ENCODE results near the gene ABO.
"Not testable (repeated sequence)": the region's sequence is repeated elsewhere in the genome, so short reads cannot be mapped to it uniquely, and the experiment has no call there.

DNA sequence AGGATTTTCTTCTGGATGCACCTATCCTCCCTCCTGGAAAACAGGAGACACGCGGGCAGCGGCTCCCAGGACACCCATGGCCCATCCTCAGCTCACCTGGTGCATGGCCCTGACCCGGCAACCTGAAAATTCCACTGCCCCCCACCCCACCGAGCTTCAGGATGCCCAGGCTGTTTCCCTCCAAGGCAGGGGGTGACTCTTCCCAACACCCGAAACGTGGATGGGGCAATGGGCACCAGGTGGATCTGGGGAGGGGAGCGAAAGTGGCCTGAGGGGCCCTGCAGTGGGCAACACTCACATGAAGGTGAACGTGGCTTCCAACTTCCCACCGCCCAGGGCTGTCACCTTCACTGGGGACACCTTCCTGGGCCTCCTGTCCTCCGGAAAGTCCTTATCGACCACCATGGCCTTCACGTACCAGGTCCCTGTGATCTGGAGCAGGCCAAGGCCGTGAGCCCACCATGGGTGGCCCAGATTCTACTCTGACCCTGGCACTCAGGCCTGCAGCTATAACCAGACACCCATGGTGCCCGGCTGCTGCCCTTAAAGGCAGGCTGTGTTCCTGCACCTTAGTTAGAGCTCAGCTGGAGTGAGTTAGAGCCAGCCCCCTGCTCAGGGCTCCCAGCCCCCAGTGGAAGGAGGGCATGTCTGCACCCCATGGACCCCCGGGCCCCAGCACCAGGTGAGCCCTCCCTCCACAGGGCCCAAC is 66.7 kb downstream of the ABO start:
- not testable (repeated sequence) for TF ChIP-seq POLR2A, POLR2AphosphoS5 (IDR thresholded peaks at IDR 0.05; ENCODE audit: low read depth, low read length)
